GM21390 (cell line): ENCODE data around the gene ATRAID.
A peak's percentile ranks its signal among the peaks of the same experiment; 100 is the strongest.
"Not testable (repeated sequence)": the region's sequence is repeated elsewhere in the genome, so short reads cannot be mapped to it uniquely, and the experiment has no call there.

Experiments
- ATAC-seq: cut with Tn5 transposase; IDR thresholded peaks from one replicate; pipeline ENCODE4 v1.9.1; 2021; ENCODE audit not compliant: unreplicated experiment

Gene ATRAID

GRCh38 chr2:27191070-27191829 is 20.6 kb upstream of the ATRAID start:
- ATAC-seq: peak; percentile 55

GRCh38 chr2:27194538-27195354 is 17.1 kb upstream of the ATRAID start:
- no peak for ATAC-seq

GRCh38 chr2:27195799-27196198 is 16.0 kb upstream of the ATRAID start:
- not testable (repeated sequence) for ATAC-seq

GRCh38 chr2:27198068-27198467 is 13.8 kb upstream of the ATRAID start:
- ATAC-seq: not testable (repeated sequence)

GRCh38 chr2:27198627-27199026 is 13.2 kb upstream of the ATRAID start:
- ATAC-seq: no peak

- ATAC-seq: no peak
Observed at GRCh38 chr2:27199241-27199640, 12.6 kb upstream of the ATRAID start.

GRCh38 chr2:27201675-27202074 is 10.2 kb upstream of the ATRAID start:
- ATAC-seq: no peak

GRCh38 chr2:27202854-27203253 is 9.0 kb upstream of the ATRAID start:
- ATAC-seq: no peak

GRCh38 chr2:27203741-27204140 is 8.1 kb upstream of the ATRAID start:
- no peak for ATAC-seq

GRCh38 chr2:27204566-27204965 is 7.3 kb upstream of the ATRAID start:
- ATAC-seq: no peak

- no peak for ATAC-seq
Observed at GRCh38 chr2:27205206-27205605, 6.6 kb upstream of the ATRAID start.

GRCh38 chr2:27206346-27206745 is 5.5 kb upstream of the ATRAID start:
- no peak for ATAC-seq

- no peak for ATAC-seq
Observed at GRCh38 chr2:27208486-27209050, 3.3 kb upstream of the ATRAID start.

GRCh38 chr2:27209621-27210401 is 2.0 kb upstream of the ATRAID start:
- ATAC-seq: no peak

- ATAC-seq: no peak
Observed at GRCh38 chr2:27211241-27211942, 449 bp upstream of the ATRAID start.

- ATAC-seq: no peak
Observed at GRCh38 chr2:27212626-27213471, 1.0 kb downstream of the ATRAID start.

- ATAC-seq: no peak
Observed at GRCh38 chr2:27214941-27215340, 3.1 kb downstream of the ATRAID start.

- no peak for ATAC-seq
Observed at GRCh38 chr2:27216416-27217137, 4.7 kb downstream of the ATRAID start.
